IPS DF 4.7 (cell line): ENCODE results near the gene PTPRN.

Experiments
- DNase-seq: peaks from one replicate; pipeline ENCODE4 v3.0.0-alpha.2; 2013; ENCODE audit warnings: low spot score; ENCODE audit errors: extremely low read depth

PTPRN gene

DNA sequence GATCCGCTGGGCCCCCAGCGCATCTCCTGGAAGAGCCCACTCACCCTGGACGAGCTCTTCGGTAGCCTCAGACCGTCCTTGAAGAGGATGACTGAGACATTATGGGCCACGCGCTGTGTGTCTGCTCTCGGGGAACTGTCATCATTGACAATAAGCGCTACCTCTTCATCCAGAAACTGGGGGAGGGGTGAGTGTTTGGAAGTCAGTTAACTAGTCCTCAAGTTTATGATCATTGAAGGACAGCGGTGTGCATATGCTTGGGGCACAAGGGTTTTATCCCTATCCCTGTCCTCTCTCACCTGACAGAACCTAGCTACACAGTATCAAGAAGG lies 63.3 kb downstream of the PTPRN start:
- DNase-seq: no peak

DNA sequence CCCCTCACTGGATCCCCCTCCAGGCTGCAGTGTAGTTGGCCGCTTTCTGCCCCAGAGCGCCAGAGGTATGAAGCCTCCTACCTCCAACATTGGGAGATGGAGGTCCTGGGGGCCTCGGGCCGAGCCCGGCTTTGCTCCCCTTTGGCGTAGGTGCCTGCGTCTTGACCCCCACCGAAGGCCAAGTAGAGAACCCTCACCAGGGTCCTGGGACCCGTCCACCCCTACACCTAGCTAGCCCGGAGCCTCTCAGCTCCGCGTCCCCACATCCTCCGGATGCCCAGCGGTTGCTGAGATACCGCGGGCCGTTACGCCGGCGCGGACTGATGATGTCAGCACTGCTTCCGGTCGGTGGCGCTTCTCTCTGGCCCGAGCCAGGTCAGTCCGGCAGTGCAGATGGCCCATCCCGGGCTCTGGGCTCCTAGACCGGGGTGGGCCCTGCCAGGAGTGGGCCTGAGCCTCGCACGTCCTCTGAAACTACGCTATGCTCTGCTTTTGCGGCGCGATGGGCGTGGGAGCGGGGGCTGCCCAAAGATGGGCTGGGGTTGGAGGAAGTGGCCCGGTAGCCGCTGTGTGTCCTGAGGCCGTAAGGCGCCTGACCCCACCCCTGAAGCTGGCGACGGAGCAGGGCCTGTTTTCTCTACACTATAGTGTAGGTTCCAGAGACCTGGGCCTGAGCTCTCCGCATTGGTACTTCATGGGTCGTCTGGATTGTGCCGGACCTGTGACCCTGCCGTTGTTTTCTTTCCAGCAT lies 63.9 kb downstream of the PTPRN start, which contains the start of the genes GLB1L and STK16:
Gene GLB1L, minus strand, starts transcription at position 297 of the 751 bp plus-strand sequence. CDS start 1,871 bp downstream, outside the sequence.
Gene STK16, plus strand, starts transcription at position 332 of the 751 bp plus-strand sequence. CDS start 521 bp downstream, outside the sequence.
- no peak for DNase-seq

DNA sequence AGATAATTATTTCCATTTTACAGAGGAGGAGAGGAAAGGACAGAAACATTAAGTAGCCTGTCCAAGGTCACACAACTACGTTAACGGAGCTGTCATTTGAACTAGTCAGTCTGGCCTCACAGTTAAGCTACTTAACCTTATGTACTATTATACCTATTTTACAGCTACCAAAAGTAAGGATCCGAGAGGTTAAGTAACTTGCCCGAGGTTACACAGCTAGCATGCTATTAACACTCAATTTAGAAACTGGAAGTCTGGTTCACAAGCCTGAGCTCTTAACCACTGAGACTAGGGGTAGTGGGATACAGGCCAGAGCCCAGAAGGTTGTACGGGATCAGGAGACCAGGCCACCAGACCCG lies 64.4 kb downstream of the PTPRN start:
- no peak for DNase-seq

DNA sequence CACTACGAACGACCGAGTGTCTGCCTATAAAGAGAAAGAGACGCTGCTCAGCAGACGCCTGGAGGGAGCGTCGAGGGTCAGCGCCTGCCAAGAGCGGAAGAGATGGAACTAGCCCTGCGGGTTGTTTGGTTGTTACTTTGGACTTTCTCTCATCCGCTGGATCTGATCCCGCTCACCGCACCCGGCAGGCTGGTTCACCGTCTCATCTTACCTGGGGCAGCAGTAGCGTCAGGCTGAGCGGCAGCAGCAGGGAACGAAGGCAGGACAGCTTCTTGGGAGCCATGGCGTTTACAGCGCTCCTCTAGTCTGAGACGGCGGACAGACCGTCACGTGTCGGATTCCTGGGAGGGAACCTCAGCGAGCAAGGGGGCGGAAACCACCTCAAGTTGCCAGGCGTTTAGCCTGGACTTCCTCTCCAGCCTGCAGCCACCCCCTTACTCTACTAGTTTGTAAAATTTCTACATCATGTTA lies 65.9 kb downstream of the PTPRN start:
- DNase-seq: no peak
